Fibroblast of skin of right biceps (primary cell): ENCODE results near the gene PCBP3.
"Not testable (repeated sequence)": the region's sequence is repeated elsewhere in the genome, so short reads cannot be mapped to it uniquely, and the experiment has no call there.

ENCODE experiments used
- DNase-seq: peaks from one replicate; pipeline ENCODE4 v3.0.0-alpha.2; 2013

Gene PCBP3

GRCh38 chr21:45613881-45614280, 29.6 kb upstream of the PCBP3 start:
- DNase-seq, result peak; percentile 9

- no peak for DNase-seq
Observed at GRCh38 chr21:45615145-45615711, 28.3 kb upstream of the PCBP3 start.

- DNase-seq, result no peak
Observed at GRCh38 chr21:45617021-45617921, 26.3 kb upstream of the PCBP3 start.

GRCh38 chr21:45618287-45618686, 25.2 kb upstream of the PCBP3 start:
- peak; percentile 43 for DNase-seq

GRCh38 chr21:45618846-45619485, 24.6 kb upstream of the PCBP3 start:
- DNase-seq, result no peak

- DNase-seq, result no peak
Observed at GRCh38 chr21:45620201-45620923, 23.2 kb upstream of the PCBP3 start.

- DNase-seq, result not testable (repeated sequence)
Observed at GRCh38 chr21:45621435-45622331, 21.8 kb upstream of the PCBP3 start.

GRCh38 chr21:45622416-45623097, 21.0 kb upstream of the PCBP3 start:
- no peak for DNase-seq

- no peak for DNase-seq
Observed at GRCh38 chr21:45623436-45623835, 20.1 kb upstream of the PCBP3 start.

- not testable (repeated sequence) for DNase-seq
Observed at GRCh38 chr21:45626127-45626526, 17.4 kb upstream of the PCBP3 start.

GRCh38 chr21:45629046-45629981, 14.2 kb upstream of the PCBP3 start:
- DNase-seq, result no peak

GRCh38 chr21:45630066-45630694, 13.3 kb upstream of the PCBP3 start:
- no peak for DNase-seq

GRCh38 chr21:45630876-45631275, 12.6 kb upstream of the PCBP3 start:
- no peak for DNase-seq

GRCh38 chr21:45631540-45631939, 12.0 kb upstream of the PCBP3 start:
- no peak for DNase-seq

- no peak for DNase-seq
Observed at GRCh38 chr21:45632160-45632559, 11.4 kb upstream of the PCBP3 start.

GRCh38 chr21:45632637-45633251, 10.8 kb upstream of the PCBP3 start:
- no peak for DNase-seq

GRCh38 chr21:45634511-45635183, 8.9 kb upstream of the PCBP3 start:
- peak; percentile 31 for DNase-seq

GRCh38 chr21:45635271-45636151, 8.0 kb upstream of the PCBP3 start:
- no peak for DNase-seq
